Measurements from ENCODE around the gene PDE3A. TPM values are rescaled to one million over a fixed set of nuclear protein-coding genes. Genes with fewer than 3 reads are reported as not detected.

Gene PDE3A
- polyA plus RNA-seq, 1 of the 3 experiments (the other 2 are of a cell fraction) = 0.67 TPM

GRCh38 chr12:20395791-20396550, 27.6 kb downstream of the PDE3A start:
- no peak overlapping the region for H3K27ac ChIP-seq (ENCODE audit: low read depth in 2 of 2, low read length in 1 of 2)
- H3F3A ChIP-seq (replicated peaks; ENCODE audit: insufficient read depth) = no peaks in the 10 kb centered on the region
- H4K20me1 ChIP-seq (ENCODE audit: insufficient read depth) = no peaks in the 10 kb centered on the region
- 91% methylated on average over 6 of the region's 6 CpGs for WGBS (ENCODE audit: low lambda C conversion rate)
- H3K27me3 ChIP-seq (ENCODE audit: insufficient read depth) = no peaks in the 10 kb centered on the region
- H3K9me2 ChIP-seq = no peaks in the 10 kb centered on the region
- no peak overlapping the region for H3K4me3 ChIP-seq (ENCODE audit: low read depth in 2 of 2, low read length in 1 of 2)
- H3K9ac ChIP-seq = no peak overlapping the region
- peaks cover 0 to 5% of the 10 kb centered on the region in 2 experiments for H3K36me3 ChIP-seq (replicated peaks in 1 of 2; ENCODE audit: control insufficient read depth in 1 of 2, insufficient read depth in 2 of 2, low read length in 1 of 2)
- no peak for TF ChIP-seq RXRA (IDR thresholded peaks at IDR 0.05; ENCODE audit: borderline replicate concordance, low read depth)
- TF ChIP-seq, protein P1, sequence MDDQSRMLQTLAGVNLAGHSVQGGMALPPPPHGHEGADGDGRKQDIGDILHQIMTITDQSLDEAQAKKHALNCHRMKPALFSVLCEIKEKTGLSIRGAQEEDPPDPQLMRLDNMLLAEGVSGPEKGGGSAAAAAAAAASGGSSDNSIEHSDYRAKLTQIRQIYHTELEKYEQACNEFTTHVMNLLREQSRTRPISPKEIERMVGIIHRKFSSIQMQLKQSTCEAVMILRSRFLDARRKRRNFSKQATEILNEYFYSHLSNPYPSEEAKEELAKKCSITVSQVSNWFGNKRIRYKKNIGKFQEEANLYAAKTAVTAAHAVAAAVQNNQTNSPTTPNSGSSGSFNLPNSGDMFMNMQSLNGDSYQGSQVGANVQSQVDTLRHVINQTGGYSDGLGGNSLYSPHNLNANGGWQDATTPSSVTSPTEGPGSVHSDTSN (IDR thresholded peaks at IDR 0.05) = no peak
- TF ChIP-seq FOSL2 (IDR thresholded peaks at IDR 0.05; ENCODE audit: borderline replicate concordance, low read depth) = no peak
- TF ChIP-seq, protein P2, sequence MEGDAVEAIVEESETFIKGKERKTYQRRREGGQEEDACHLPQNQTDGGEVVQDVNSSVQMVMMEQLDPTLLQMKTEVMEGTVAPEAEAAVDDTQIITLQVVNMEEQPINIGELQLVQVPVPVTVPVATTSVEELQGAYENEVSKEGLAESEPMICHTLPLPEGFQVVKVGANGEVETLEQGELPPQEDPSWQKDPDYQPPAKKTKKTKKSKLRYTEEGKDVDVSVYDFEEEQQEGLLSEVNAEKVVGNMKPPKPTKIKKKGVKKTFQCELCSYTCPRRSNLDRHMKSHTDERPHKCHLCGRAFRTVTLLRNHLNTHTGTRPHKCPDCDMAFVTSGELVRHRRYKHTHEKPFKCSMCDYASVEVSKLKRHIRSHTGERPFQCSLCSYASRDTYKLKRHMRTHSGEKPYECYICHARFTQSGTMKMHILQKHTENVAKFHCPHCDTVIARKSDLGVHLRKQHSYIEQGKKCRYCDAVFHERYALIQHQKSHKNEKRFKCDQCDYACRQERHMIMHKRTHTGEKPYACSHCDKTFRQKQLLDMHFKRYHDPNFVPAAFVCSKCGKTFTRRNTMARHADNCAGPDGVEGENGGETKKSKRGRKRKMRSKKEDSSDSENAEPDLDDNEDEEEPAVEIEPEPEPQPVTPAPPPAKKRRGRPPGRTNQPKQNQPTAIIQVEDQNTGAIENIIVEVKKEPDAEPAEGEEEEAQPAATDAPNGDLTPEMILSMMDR (IDR thresholded peaks at IDR 0.05) = no peak
- TF ChIP-seq SMC3 (IDR thresholded peaks at IDR 0.05; ENCODE audit: low read depth, low read length) = no peak
- TF ChIP-seq ELF1 (IDR thresholded peaks at IDR 0.05) = no peak
- TF ChIP-seq TCF12 (IDR thresholded peaks at IDR 0.05) = no peak
- TF ChIP-seq MXI1 (IDR thresholded peaks at IDR 0.05; ENCODE audit: low read depth, low read length) = no peak
- no peak for TF ChIP-seq NFIC (IDR thresholded peaks at IDR 0.05; ENCODE audit: borderline replicate concordance)
- TF ChIP-seq, protein P3, sequence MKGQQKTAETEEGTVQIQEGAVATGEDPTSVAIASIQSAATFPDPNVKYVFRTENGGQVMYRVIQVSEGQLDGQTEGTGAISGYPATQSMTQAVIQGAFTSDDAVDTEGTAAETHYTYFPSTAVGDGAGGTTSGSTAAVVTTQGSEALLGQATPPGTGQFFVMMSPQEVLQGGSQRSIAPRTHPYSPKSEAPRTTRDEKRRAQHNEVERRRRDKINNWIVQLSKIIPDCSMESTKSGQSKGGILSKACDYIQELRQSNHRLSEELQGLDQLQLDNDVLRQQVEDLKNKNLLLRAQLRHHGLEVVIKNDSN (IDR thresholded peaks at IDR 0.05; ENCODE audit: borderline replicate concordance, low read depth) = no peak
- TF ChIP-seq RAD21 (IDR thresholded peaks at IDR 0.05; ENCODE audit: low read length) = no peak
- no peak for TF ChIP-seq NRF1 (IDR thresholded peaks at IDR 0.05; ENCODE audit: low read depth, low read length)
- TF ChIP-seq POLR2AphosphoS5 (IDR thresholded peaks at IDR 0.05; ENCODE audit: low read depth, low read length) = no peak
- TF ChIP-seq EZH2phosphoT487 (IDR thresholded peaks at IDR 0.05; ENCODE audit: borderline replicate concordance, low read depth) = no peak
- no peak for TF ChIP-seq MAX (IDR thresholded peaks at IDR 0.05; ENCODE audit: low read depth)
- TF ChIP-seq FOXJ3 (CRISPR knock-in tag; IDR thresholded peaks at IDR 0.05) = no peak
- TF ChIP-seq TAF1 (IDR thresholded peaks at IDR 0.05; ENCODE audit: borderline replicate concordance, low read depth, low read length) = no peak
- TF ChIP-seq, protein P4, sequence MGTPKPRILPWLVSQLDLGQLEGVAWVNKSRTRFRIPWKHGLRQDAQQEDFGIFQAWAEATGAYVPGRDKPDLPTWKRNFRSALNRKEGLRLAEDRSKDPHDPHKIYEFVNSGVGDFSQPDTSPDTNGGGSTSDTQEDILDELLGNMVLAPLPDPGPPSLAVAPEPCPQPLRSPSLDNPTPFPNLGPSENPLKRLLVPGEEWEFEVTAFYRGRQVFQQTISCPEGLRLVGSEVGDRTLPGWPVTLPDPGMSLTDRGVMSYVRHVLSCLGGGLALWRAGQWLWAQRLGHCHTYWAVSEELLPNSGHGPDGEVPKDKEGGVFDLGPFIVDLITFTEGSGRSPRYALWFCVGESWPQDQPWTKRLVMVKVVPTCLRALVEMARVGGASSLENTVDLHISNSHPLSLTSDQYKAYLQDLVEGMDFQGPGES (IDR thresholded peaks at IDR 0.05; ENCODE audit: low read depth, low read length) = no peak
- TF ChIP-seq, protein P5, sequence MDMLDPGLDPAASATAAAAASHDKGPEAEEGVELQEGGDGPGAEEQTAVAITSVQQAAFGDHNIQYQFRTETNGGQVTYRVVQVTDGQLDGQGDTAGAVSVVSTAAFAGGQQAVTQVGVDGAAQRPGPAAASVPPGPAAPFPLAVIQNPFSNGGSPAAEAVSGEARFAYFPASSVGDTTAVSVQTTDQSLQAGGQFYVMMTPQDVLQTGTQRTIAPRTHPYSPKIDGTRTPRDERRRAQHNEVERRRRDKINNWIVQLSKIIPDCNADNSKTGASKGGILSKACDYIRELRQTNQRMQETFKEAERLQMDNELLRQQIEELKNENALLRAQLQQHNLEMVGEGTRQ (IDR thresholded peaks at IDR 0.05; ENCODE audit: borderline replicate concordance, low read depth, low read length) = no peak
- TF ChIP-seq, protein P6, sequence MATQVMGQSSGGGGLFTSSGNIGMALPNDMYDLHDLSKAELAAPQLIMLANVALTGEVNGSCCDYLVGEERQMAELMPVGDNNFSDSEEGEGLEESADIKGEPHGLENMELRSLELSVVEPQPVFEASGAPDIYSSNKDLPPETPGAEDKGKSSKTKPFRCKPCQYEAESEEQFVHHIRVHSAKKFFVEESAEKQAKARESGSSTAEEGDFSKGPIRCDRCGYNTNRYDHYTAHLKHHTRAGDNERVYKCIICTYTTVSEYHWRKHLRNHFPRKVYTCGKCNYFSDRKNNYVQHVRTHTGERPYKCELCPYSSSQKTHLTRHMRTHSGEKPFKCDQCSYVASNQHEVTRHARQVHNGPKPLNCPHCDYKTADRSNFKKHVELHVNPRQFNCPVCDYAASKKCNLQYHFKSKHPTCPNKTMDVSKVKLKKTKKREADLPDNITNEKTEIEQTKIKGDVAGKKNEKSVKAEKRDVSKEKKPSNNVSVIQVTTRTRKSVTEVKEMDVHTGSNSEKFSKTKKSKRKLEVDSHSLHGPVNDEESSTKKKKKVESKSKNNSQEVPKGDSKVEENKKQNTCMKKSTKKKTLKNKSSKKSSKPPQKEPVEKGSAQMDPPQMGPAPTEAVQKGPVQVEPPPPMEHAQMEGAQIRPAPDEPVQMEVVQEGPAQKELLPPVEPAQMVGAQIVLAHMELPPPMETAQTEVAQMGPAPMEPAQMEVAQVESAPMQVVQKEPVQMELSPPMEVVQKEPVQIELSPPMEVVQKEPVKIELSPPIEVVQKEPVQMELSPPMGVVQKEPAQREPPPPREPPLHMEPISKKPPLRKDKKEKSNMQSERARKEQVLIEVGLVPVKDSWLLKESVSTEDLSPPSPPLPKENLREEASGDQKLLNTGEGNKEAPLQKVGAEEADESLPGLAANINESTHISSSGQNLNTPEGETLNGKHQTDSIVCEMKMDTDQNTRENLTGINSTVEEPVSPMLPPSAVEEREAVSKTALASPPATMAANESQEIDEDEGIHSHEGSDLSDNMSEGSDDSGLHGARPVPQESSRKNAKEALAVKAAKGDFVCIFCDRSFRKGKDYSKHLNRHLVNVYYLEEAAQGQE (IDR thresholded peaks at IDR 0.05; ENCODE audit: low read depth, low read length) = no peak
- peaks cover 15% of the 10 kb centered on the region for H3K79me2 ChIP-seq (ENCODE audit: insufficient read depth)
- H3K4me1 ChIP-seq (ENCODE audit: control insufficient read depth in 1 of 2, insufficient read depth in 2 of 2, low read depth in 1 of 2, low read length in 1 of 2) = no peaks in the 10 kb centered on the region
- no peak overlapping the region for H3K4me2 ChIP-seq
- ChIA-PET CTCF (no interaction called here), POLR2A (no interaction called here)
- H3K9me3 ChIP-seq = no peaks in the 10 kb centered on the region
- H2AFZ ChIP-seq (ENCODE audit: low read depth) = no peak overlapping the region
- no peak for DNase-seq

All from SK-N-SH (cell line).